HG03457 (cell line): ENCODE measurements around the gene RGPD5.
"Not testable (repeated sequence)": the region's sequence is repeated elsewhere in the genome, so short reads cannot be mapped to it uniquely, and the experiment has no call there.

Source experiments
- ATAC-seq: cut with Tn5 transposase; IDR thresholded peaks from one replicate; pipeline ENCODE4 v1.9.1; 2021; ENCODE audit warnings: moderate number of reproducible peaks; ENCODE audit not compliant: unreplicated experiment

Gene RGPD5

GRCh38 chr2:109794074-109794737 lies at the start of gene RGPD5:
Gene RGPD5, plus strand, starts transcription at chr2:109794305. Its CDS starts 161 bp downstream, at chr2:109794466.
- peak; percentile 89 for ATAC-seq

- not testable (repeated sequence) for ATAC-seq
Measured at GRCh38 chr2:109751572-109751971, 42.5 kb upstream of the RGPD5 start.

GRCh38 chr2:109757163-109757824 lies 36.8 kb upstream of the RGPD5 start:
- not testable (repeated sequence) for ATAC-seq

GRCh38 chr2:109760265-109761042 lies 33.7 kb upstream of the RGPD5 start:
- ATAC-seq, result not testable (repeated sequence)

GRCh38 chr2:109761043-109761454 lies 33.1 kb upstream of the RGPD5 start:
- not testable (repeated sequence) for ATAC-seq

- ATAC-seq, result not testable (repeated sequence)
Measured at GRCh38 chr2:109761976-109762375, 32.1 kb upstream of the RGPD5 start.

GRCh38 chr2:109766074-109766473 lies 28.0 kb upstream of the RGPD5 start:
- ATAC-seq, result not testable (repeated sequence)

GRCh38 chr2:109766886-109767578 lies 27.1 kb upstream of the RGPD5 start:
- ATAC-seq, result not testable (repeated sequence)

GRCh38 chr2:109768934-109769333 lies 25.2 kb upstream of the RGPD5 start:
- ATAC-seq, result not testable (repeated sequence)

GRCh38 chr2:109779118-109779517 lies 15.0 kb upstream of the RGPD5 start:
- not testable (repeated sequence) for ATAC-seq

GRCh38 chr2:109781147-109781816 lies 12.8 kb upstream of the RGPD5 start:
- not testable (repeated sequence) for ATAC-seq

- not testable (repeated sequence) for ATAC-seq
Measured at GRCh38 chr2:109782446-109782993, 11.6 kb upstream of the RGPD5 start.

- not testable (repeated sequence) for ATAC-seq
Measured at GRCh38 chr2:109791530-109792279, 2.4 kb upstream of the RGPD5 start.

GRCh38 chr2:109792659-109793058 lies 1.4 kb upstream of the RGPD5 start:
- not testable (repeated sequence) for ATAC-seq

GRCh38 chr2:109871129-109871751 lies 77.1 kb downstream of the RGPD5 start:
- ATAC-seq, result not testable (repeated sequence)

GRCh38 chr2:109876625-109877024 lies 82.5 kb downstream of the RGPD5 start:
- not testable (repeated sequence) for ATAC-seq

- ATAC-seq, result not testable (repeated sequence)
Measured at GRCh38 chr2:109882112-109882511, 88.0 kb downstream of the RGPD5 start.

- ATAC-seq, result not testable (repeated sequence)
Measured at GRCh38 chr2:109888414-109888813, 94.3 kb downstream of the RGPD5 start.

- not testable (repeated sequence) for ATAC-seq
Measured at GRCh38 chr2:109889909-109890308, 95.8 kb downstream of the RGPD5 start.
